OCI-LY7 (cell line): ENCODE results near the gene TAF8. TPM values are rescaled to one million over a fixed set of nuclear protein-coding genes. Genes with fewer than 3 reads are reported as not detected.

Source experiments
- BruUV-seq: library from RNA; stranded (reverse); fragments of 400-500 nt; replicated peaks from 2 replicates; lab custom pipeline; 2021; lab: Mats Ljungman, UMichigan
- CTCF ChIA-PET: fragments of 300-600 bp; sonication (Branson Sonifier 250); formaldehyde crosslinking; loops from one replicate; lab custom pipeline; 2022; ENCODE audit warnings: antibody characterized with exemption; ENCODE audit not compliant: unreplicated experiment; lab: Charles Lee
- POLR2A ChIA-PET: fragments of 300-600 bp; sonication (Branson Sonifier 250); formaldehyde crosslinking; loops from one replicate; lab custom pipeline; 2022; ENCODE audit warnings: antibody characterized with exemption; lab: Charles Lee
- DNase-seq: peaks from one replicate; pipeline ENCODE4 v3.0.0-alpha.2; 2015; ENCODE audit warnings: low spot score
- H2AFZ ChIP-seq: fragments of 200-600 bp; sonication (generic), shearing (Covaris generic); 2 replicates; pipeline ENCODE4 v1.6.1; 2014; ENCODE audit warnings: mild to moderate bottlenecking, antibody characterized with exemption, low read length, moderate library complexity
- H3K27ac ChIP-seq: fragments of 200-600 bp; sonication (generic); 2 replicates; pipeline ENCODE4 v1.5.1; 2014; ENCODE audit warnings: mixed run types, low read depth, mild to moderate bottlenecking, moderate library complexity, low read length, inconsistent platforms; ENCODE audit not compliant: poor library complexity, severe bottlenecking
- H3K36me3 ChIP-seq: fragments of 200-600 bp; sonication (generic); 2 replicates; pipeline ENCODE4 v1.6.1; 2014; ENCODE audit warnings: mild to moderate bottlenecking, antibody characterized with exemption, low read length, moderate library complexity, mixed read lengths; ENCODE audit not compliant: insufficient read depth
- H3K4me1 ChIP-seq: fragments of 200-600 bp; sonication (generic); 2 replicates; pipeline ENCODE4 v1.5.1; 2014; ENCODE audit warnings: mild to moderate bottlenecking, low read length; ENCODE audit not compliant: insufficient read depth, poor library complexity, severe bottlenecking
- H3K4me2 ChIP-seq: fragments of 200-600 bp; sonication (generic); 2 replicates; pipeline ENCODE4 v1.6.1; 2014; ENCODE audit warnings: mild to moderate bottlenecking, low read length
- H3K4me3 ChIP-seq: fragments of 200-600 bp; sonication (generic); 2 replicates; pipeline ENCODE4 v1.5.1; 2014; ENCODE audit warnings: mild to moderate bottlenecking, low read depth, low read length; ENCODE audit not compliant: poor library complexity, severe bottlenecking
- H3K79me2 ChIP-seq: fragments of 200-600 bp; sonication (generic); 2 replicates; pipeline ENCODE4 v1.6.1; 2016; ENCODE audit warnings: low read depth, mild to moderate bottlenecking, low read length, moderate library complexity, mixed read lengths; ENCODE audit not compliant: insufficient read depth
- H3K9me2 ChIP-seq: fragments of 200-600 bp; sonication (generic); 2 replicates; pipeline ENCODE4 v1.6.1; 2016; ENCODE audit warnings: mild to moderate bottlenecking, low read length, mixed read lengths; ENCODE audit not compliant: insufficient read depth
- H3K9me3 ChIP-seq: fragments of 200-600 bp; sonication (generic); 2 replicates; pipeline ENCODE4 v1.6.1; 2014; ENCODE audit warnings: mild to moderate bottlenecking, mixed run types, low read length, mixed read lengths
- H4K20me1 ChIP-seq: fragments of 200-600 bp; sonication (generic); 2 replicates; pipeline ENCODE4 v1.6.1; 2014; ENCODE audit warnings: mild to moderate bottlenecking, antibody characterized with exemption, low read length, moderate library complexity, mixed read lengths; ENCODE audit not compliant: insufficient read depth
- EZH2phosphoT487 ChIP-seq: fragments of 200-600 bp; sonication (generic); IDR thresholded peaks from 2 replicates; pipeline ENCODE4 v1.6.1; 2018; ENCODE audit warnings: low read depth, borderline replicate concordance, mild to moderate bottlenecking, mixed run types, antibody characterized with exemption, low read length, moderate library complexity, mixed read lengths
- intact Hi-C: fragments of 100-400 bp; cut with micrococcal nuclease; formaldehyde crosslinking; loops from one replicate; pipeline ENCODE4 v1.10.0; 2022; ENCODE audit not compliant: unreplicated experiment
- total RNA-seq, 2 experiments: library from RNA; depleted of rRNA in 1 of 2; stranded (reverse); fragments of >200 nt in 1 of 2; shearing (Covaris generic) in 1 of 2; gene quantifications; 2 replicates each; pipeline ENCODE4 v1.2.3, GENCODE V29; 2014 to 2022
- TF ChIP-seq, protein P1 (sequence below): fragments of 200-600 bp; sonication (generic); conservative IDR thresholded peaks from 2 replicates; pipeline ENCODE4 v1.5.1; 2014; ENCODE audit warnings: mild to moderate bottlenecking, antibody characterized with exemption, low read length, moderate library complexity, mixed read lengths

Gene TAF8
- total RNA-seq, 2 experiments from 2014 or later = 35.1 to 47.8 TPM

DNA sequence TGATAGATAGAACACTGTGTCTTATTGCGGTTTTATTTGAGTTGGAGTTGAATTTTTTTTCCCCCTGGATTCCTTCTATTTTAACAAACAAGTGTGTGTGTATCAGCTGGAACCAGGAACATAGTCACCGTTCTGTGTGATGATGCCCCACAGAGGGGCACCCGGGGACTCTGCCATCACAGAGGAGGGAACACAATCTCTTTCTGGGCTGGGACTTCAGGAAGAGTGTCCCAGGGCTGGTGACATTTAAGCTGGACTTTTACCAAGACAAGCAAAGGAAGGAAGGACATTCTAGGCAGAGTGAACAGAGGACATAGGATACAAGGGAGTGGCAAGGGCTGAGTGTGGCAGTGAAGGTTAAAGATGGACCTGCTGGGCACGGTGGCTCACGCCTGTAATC lies 33.2 kb downstream of the TAF8 start:
- Histone ChIP-seq H3K4me3 (no peak overlapping the region), H3K79me2 (no peaks in the 10 kb centered on the region), H3K27ac (no peak overlapping the region), H3K36me3 (peaks cover 14% of the 10 kb centered on the region; the same call in 1 of the 2 replicates), H3K9me3 (no peaks in the 10 kb centered on the region), H3K9me2 (no peaks in the 10 kb centered on the region), H3K4me1 (no peaks in the 10 kb centered on the region), H2AFZ (no peak overlapping the region), H3K4me2 (no peak overlapping the region), H4K20me1 (no peaks in the 10 kb centered on the region)
- CTCF ChIA-PET = no interaction called here
- no TSS peak for BruUV-seq
- TF ChIP-seq, protein P1, sequence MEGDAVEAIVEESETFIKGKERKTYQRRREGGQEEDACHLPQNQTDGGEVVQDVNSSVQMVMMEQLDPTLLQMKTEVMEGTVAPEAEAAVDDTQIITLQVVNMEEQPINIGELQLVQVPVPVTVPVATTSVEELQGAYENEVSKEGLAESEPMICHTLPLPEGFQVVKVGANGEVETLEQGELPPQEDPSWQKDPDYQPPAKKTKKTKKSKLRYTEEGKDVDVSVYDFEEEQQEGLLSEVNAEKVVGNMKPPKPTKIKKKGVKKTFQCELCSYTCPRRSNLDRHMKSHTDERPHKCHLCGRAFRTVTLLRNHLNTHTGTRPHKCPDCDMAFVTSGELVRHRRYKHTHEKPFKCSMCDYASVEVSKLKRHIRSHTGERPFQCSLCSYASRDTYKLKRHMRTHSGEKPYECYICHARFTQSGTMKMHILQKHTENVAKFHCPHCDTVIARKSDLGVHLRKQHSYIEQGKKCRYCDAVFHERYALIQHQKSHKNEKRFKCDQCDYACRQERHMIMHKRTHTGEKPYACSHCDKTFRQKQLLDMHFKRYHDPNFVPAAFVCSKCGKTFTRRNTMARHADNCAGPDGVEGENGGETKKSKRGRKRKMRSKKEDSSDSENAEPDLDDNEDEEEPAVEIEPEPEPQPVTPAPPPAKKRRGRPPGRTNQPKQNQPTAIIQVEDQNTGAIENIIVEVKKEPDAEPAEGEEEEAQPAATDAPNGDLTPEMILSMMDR = no peak
- TF ChIP-seq EZH2phosphoT487 = no peak
- no peak for DNase-seq
- intact Hi-C loops = no loop called here
- POLR2A ChIA-PET = no interaction called here

DNA sequence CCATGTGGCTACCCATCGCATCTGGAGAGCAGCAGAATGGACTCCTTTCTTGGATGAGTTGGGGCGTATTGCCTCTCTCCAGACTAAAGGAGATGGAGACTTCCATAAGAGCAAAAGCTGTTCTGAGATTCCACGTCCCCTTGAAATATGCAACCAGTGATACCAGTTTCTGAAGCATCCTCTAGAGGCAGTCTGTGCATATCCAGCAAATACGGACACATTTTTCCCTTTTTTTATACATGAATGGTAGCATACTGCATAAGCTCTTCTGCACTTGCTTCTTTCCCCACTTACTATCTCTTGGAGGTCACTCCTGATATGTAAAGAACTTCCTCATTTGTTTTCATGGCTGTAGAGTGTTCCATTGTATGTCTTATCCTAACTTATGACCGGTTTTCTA lies 34.6 kb downstream of the TAF8 start:
- Histone ChIP-seq H3K27ac (no peak overlapping the region), H2AFZ (no peak overlapping the region), H3K36me3 (peaks cover 7% of the 10 kb centered on the region; the same call in 1 of the 2 replicates), H3K79me2 (no peaks in the 10 kb centered on the region), H3K9me2 (no peaks in the 10 kb centered on the region), H3K9me3 (no peaks in the 10 kb centered on the region), H3K4me3 (no peak overlapping the region), H4K20me1 (no peaks in the 10 kb centered on the region), H3K4me1 (no peaks in the 10 kb centered on the region), H3K4me2 (no peak overlapping the region)
- no TSS peak for BruUV-seq
- no peak for DNase-seq
- ChIA-PET POLR2A (no interaction called here), CTCF (no interaction called here)
- intact Hi-C loops = no loop called here
- TF ChIP-seq, protein P1 = peak; percentile 44
- TF ChIP-seq EZH2phosphoT487 = no peak

DNA sequence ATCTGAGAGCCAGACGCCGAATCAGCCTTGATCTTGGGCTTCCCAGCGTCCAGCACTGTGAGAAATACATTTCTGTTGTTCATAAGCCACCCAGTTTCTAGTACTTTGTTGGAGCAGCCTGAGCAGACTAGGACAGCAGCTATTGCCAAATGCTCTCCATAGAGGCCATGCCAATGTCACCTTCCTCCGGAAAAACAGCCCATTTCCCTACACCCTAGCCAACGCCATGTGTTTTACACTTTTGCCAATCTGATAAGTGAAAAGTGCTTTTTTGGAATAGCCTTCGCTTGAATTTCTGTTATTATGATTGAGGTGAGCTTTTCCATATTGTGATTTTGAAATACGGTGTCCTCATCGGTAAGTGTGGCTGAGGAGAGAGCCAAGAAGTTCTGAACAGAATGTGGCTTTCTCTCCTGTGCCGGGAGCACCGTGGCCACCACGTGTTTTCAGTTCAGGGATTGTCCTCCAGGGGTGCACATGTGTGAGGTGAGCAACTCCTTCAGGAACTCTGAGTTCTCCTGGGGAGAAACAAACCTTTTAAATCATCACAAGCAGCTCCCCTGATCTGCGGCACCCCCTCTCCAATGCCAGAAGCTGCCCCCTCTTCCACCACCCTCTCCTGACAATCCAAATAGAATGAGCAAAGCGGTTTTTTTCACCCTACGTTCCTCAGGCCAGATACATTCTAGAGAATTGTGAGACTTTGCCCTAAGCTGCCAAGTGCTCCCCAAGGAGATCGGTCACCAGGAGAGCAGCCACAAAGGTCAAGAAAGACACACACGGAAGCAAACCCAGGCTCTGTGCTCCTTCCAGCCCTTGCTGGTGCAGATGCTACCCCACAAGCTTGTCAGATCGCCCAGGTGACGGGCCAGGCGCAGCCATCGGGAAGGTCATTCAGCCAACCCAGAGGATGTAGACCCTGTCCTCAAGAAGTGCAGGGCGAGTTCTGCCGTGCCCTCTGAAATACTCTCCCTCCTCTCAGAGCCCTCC lies 36.0 kb downstream of the TAF8 start:
- Histone ChIP-seq H4K20me1 (no peaks in the 10 kb centered on the region), H3K36me3 (peaks cover 5% of the 10 kb centered on the region; the same call in 1 of the 2 replicates), H3K27ac (no peak overlapping the region), H3K9me2 (no peaks in the 10 kb centered on the region), H3K4me2 (no peak overlapping the region), H3K9me3 (no peaks in the 10 kb centered on the region), H2AFZ (no peak overlapping the region), H3K79me2 (no peaks in the 10 kb centered on the region), H3K4me3 (no peak overlapping the region), H3K4me1 (no peaks in the 10 kb centered on the region)
- BruUV-seq = no TSS peak
- ChIA-PET CTCF (no interaction called here), POLR2A (interaction anchor here (0.6 kb wide), 1 partner anchor 39 kb away, joined by 3 read pairs; no protein-coding TSS in a partner anchor)
- no peak for TF ChIP-seq EZH2phosphoT487
- TF ChIP-seq, protein P1 = 0 out of 2 replicates have a peak, but pooled peaks have one; percentile 12
- intact Hi-C loops = no loop called here
- DNase-seq = no peak
